ENCODE data around the gene RNF144A. TPM values are rescaled to one million over a fixed set of nuclear protein-coding genes. Genes with fewer than 3 reads are reported as not detected.
A peak's percentile ranks its signal among the peaks of the same experiment; 100 is the strongest.

The RNF144A gene
- total and polyA plus RNA-seq, 10 donors: 3.8 to 86.6 (median 50.9) TPM

GRCh38 chr2:7009207-7009911 lies 92.1 kb downstream of the RNF144A start:
- DNase-seq: peak; percentile 52
- peaks cover 32 to 86% (median 54%) of the 10 kb centered on the region in 6 donors for H3K4me1 ChIP-seq
- WGBS, 5 donors: 79 to 89% (median 81%) methylated on average over 11 of the region's 11 CpGs
- peak overlapping the region in 5 of 8 donors; percentile 23 to 78 (median 71) for H3K27ac ChIP-seq
- no peak for TF ChIP-seq POLR2AphosphoS5 (IDR thresholded peaks at IDR 0.05)
- TF ChIP-seq, protein P1, sequence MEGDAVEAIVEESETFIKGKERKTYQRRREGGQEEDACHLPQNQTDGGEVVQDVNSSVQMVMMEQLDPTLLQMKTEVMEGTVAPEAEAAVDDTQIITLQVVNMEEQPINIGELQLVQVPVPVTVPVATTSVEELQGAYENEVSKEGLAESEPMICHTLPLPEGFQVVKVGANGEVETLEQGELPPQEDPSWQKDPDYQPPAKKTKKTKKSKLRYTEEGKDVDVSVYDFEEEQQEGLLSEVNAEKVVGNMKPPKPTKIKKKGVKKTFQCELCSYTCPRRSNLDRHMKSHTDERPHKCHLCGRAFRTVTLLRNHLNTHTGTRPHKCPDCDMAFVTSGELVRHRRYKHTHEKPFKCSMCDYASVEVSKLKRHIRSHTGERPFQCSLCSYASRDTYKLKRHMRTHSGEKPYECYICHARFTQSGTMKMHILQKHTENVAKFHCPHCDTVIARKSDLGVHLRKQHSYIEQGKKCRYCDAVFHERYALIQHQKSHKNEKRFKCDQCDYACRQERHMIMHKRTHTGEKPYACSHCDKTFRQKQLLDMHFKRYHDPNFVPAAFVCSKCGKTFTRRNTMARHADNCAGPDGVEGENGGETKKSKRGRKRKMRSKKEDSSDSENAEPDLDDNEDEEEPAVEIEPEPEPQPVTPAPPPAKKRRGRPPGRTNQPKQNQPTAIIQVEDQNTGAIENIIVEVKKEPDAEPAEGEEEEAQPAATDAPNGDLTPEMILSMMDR (IDR thresholded peaks at IDR 0.05 in 8 of 11, conservative IDR thresholded peaks at IDR 0.05 in 3 of 11): no peak
- no peak for TF ChIP-seq POLR2A (IDR thresholded peaks at IDR 0.05)
- intact Hi-C loops (cut with DNase I; ENCODE audit: low total_unique reads): no loop called here
- no peaks in the 10 kb centered on the region for H3K9me3 ChIP-seq
- H3K4me3 ChIP-seq: no peak overlapping the region
- no peaks in the 10 kb centered on the region for H3K27me3 ChIP-seq (replicated peaks in 1 of 7)
- peaks cover 0 to 14% (median 1%) of the 10 kb centered on the region in 6 donors for H3K36me3 ChIP-seq

DNA sequence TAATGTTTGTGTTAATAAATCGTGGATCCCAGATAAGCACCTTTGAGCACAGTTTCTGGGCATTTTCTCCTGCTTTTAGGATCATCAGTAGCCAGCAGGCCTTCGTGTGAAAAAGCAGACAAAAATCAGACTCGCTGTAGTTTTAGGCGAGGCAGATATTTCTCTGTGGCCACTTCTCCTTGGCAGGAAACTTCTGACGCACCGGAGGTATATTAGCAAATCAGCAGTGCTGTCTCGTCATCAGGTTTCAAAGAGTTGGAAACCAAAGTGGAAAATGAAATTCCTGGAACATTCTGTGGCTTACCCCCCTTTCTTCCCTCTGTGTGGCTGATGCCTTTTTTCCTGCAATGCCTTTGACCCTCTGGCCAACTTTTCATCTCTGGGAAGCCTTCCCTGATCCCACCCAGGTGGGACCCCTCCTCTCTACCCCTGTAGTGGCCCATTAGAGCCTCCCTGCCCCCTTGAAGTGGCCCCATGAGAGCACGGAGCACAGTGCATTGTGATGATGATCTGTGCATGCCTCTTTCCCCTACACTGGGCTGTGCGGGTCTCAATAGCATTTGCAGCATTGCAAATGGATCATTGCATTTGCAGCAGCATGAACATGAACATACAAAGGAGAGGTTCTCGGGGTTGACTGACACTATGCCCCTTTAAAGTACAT lies 93.3 kb downstream of the RNF144A start:
- DNase-seq: no peak
- Histone ChIP-seq H3K4me3 (no peak overlapping the region), H3K36me3 (peaks cover 0 to 21% (median 0%) of the 10 kb centered on the region in 6 donors), H3K27me3 (replicated peaks in 1 of 7) (no peaks in the 10 kb centered on the region), H3K9me3 (no peaks in the 10 kb centered on the region), H3K27ac (peak overlapping the region in 5 of 8 donors; percentile 14 to 78 (median 31)), H3K4me1 (peaks cover 27 to 86% (median 52%) of the 10 kb centered on the region in 6 donors)
- intact Hi-C loops (cut with DNase I; ENCODE audit: low total_unique reads): no loop called here
- 53 to 75% (median 67%) methylated on average over 10 of the region's 10 CpGs for WGBS, 5 donors
- TF ChIP-seq POLR2A (IDR thresholded peaks at IDR 0.05): no peak
- TF ChIP-seq, protein P1 (IDR thresholded peaks at IDR 0.05 in 8 of 11, conservative IDR thresholded peaks at IDR 0.05 in 3 of 11): no peak

DNA sequence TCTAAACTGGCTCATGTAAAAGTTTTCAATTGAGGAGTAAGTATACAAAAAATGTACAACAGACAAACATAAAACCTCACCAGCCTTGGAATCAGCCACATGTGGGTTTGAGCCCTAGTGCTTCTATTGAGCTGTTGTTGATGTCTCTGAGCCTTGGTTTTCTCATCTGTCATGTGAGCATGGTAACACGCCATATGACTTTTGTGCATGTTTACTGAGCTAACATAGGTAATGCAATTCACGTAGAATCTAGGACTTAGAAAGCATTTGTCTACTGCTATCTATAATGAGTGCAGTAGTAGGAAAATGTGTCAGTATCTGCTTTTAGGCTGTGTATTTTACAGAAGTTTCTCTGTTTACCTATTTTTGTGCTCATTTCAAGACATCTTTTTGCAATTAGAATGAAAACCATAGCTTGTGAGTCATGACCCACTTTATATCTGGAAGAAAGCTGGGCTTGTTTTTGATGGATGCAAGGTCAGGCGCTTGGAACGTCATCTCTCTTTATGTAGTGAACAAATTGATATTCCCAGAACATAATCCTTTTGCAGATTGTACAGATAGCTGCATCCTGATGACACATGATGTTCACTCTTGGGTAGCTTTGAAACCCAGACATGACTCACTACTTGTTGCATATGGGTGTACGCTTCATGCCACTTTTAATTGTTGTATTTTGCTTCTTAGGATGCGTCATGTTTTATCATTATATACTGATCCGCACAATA lies 94.3 kb downstream of the RNF144A start:
- Histone ChIP-seq H3K4me3 (no peak overlapping the region), H3K27me3 (replicated peaks in 1 of 7) (no peaks in the 10 kb centered on the region), H3K27ac (no peak overlapping the region), H3K36me3 (peaks cover 0 to 20% (median 0%) of the 10 kb centered on the region in 6 donors), H3K4me1 (peaks cover 27 to 81% (median 51%) of the 10 kb centered on the region in 6 donors), H3K9me3 (no peaks in the 10 kb centered on the region)
- DNase-seq: no peak
- TF ChIP-seq, protein P1 (IDR thresholded peaks at IDR 0.05 in 8 of 11, conservative IDR thresholded peaks at IDR 0.05 in 3 of 11): no peak
- TF ChIP-seq POLR2A (IDR thresholded peaks at IDR 0.05) (no peak), POLR2AphosphoS5 (IDR thresholded peaks at IDR 0.05) (no peak)
- intact Hi-C loops (cut with DNase I; ENCODE audit: low total_unique reads): no loop called here
- WGBS, 5 donors: 79 to 95% (median 87%) methylated on average over 7 of the region's 7 CpGs
